ENCODE measurements around the gene MZT2B. TPM values are rescaled to one million over a fixed set of nuclear protein-coding genes. Genes with fewer than 3 reads are reported as not detected.
A peak's percentile ranks its signal among the peaks of the same experiment; 100 is the strongest.
"Not testable (repeated sequence)": the region's sequence is repeated elsewhere in the genome, so short reads cannot be mapped to it uniquely, and the experiment has no call there.

Gene MZT2B
- total and polyA plus RNA-seq, 9 of the 15 experiments (the other 6 are each of a cell fraction or from before 2014, with no cell fraction given) = 5.1 to 435 (median 102) TPM

GRCh38 chr2:130160838-130161705 lies 21.0 kb upstream of the MZT2B start:
- DNase-seq (ENCODE audit: extremely low read depth in 1 of 4, low spot score in 3 of 4) (peak; percentile 38 to 73 (median 58)), FAIRE-seq (peak; percentile 93), ATAC-seq (peak; percentile 92)
- H3K9me1 ChIP-seq (ENCODE audit: control insufficient read depth, insufficient read depth, low read length); H3K9me3 ChIP-seq (replicated peaks; ENCODE audit: control insufficient read depth, insufficient read depth, low read depth, low read length); CTCF ChIA-PET (ENCODE audit: low intra/inter-chr PET ratio); H2AFZ ChIP-seq (ENCODE audit: low read depth, low read length); in situ Hi-C loops (cut with MboI); H3K79me2 ChIP-seq (ENCODE audit: control insufficient read depth, insufficient read depth, low read length); H4K20me1 ChIP-seq (replicated peaks; ENCODE audit: control insufficient read depth, insufficient read depth, low read length); H3K27me3 ChIP-seq (ENCODE audit: control insufficient read depth in 2 of 2, insufficient read depth in 2 of 2, low read length in 2 of 2); intact Hi-C loops (cut with micrococcal nuclease); BruUV-seq (replicated peaks); H3K4me3 ChIP-seq; TF ChIP-seq MYC (CRISPR knock-in tag; IDR thresholded peaks at IDR 0.05; ENCODE audit: borderline replicate concordance, low read depth): not testable (repeated sequence)
- Histone ChIP-seq H3K36me3 (ENCODE audit: control insufficient read depth, insufficient read depth, low read length) (peaks cover 60% of the 10 kb centered on the region), H3K27ac (ENCODE audit: extremely low read depth, low read depth, low read length) (peak overlapping the region; percentile 49; the same call in 1 of the 3 replicates), H3K9ac (ENCODE audit: insufficient read depth in 1 of 2, low read depth in 2 of 2, low read length in 2 of 2) (peak overlapping the region; percentile 30 to 76; a peak in 3 of 4 replicates), H3K4me2 (ENCODE audit: insufficient read depth, low read length) (peak overlapping the region; percentile 18; the same call in 1 of the 2 replicates), H3K4me1 (replicated peaks in 1 of 2; ENCODE audit: control insufficient read depth in 2 of 2, insufficient read depth in 2 of 2, low read length in 2 of 2) (peaks cover 0 to 38% of the 10 kb centered on the region in 2 experiments; a peak in 3 of 5 replicates)
- POLR2A ChIA-PET = interaction anchor here (0.6 kb wide), 1 partner anchor 20 kb away, joined by 3 read pairs; the partner anchor contains the start of gene SMPD4
- WGBS (ENCODE audit: insufficient coverage, low coverage, missing lambda C conversion rate) = 17% methylated on average over 7 of the region's 25 CpGs
- peak; percentile 34 for TF ChIP-seq DACH1 (IDR thresholded peaks at IDR 0.05; ENCODE audit: partially characterized antibody)
- TF ChIP-seq MNT (conservative IDR thresholded peaks at IDR 0.05) = peak in 1 of 2 experiments; percentile 60; a peak in 2 of 4 replicates
- peak; percentile 69 for TF ChIP-seq ELF1 (tag; IDR thresholded peaks at IDR 0.05)
- peak; percentile 48; the same call in 1 of the 2 replicates for TF ChIP-seq GATAD2A (IDR thresholded peaks at IDR 0.05)
- TF ChIP-seq, protein P1, sequence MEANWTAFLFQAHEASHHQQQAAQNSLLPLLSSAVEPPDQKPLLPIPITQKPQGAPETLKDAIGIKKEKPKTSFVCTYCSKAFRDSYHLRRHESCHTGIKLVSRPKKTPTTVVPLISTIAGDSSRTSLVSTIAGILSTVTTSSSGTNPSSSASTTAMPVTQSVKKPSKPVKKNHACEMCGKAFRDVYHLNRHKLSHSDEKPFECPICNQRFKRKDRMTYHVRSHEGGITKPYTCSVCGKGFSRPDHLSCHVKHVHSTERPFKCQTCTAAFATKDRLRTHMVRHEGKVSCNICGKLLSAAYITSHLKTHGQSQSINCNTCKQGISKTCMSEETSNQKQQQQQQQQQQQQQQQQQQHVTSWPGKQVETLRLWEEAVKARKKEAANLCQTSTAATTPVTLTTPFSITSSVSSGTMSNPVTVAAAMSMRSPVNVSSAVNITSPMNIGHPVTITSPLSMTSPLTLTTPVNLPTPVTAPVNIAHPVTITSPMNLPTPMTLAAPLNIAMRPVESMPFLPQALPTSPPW (CRISPR knock-in tag; IDR thresholded peaks at IDR 0.05) = peak; percentile 45; the same call in 1 of the 2 replicates
- peak; percentile 70; the same call in 1 of the 2 replicates for TF ChIP-seq TFAP4 (CRISPR knock-in tag; IDR thresholded peaks at IDR 0.05; ENCODE audit: borderline replicate concordance)
- peak; percentile 19 for TF ChIP-seq POLR2B (IDR thresholded peaks at IDR 0.05; ENCODE audit: low read depth, partially characterized antibody)
- 0 out of 2 replicates have a peak, but pooled peaks have one; percentile 17 for TF ChIP-seq MYC (IDR thresholded peaks at IDR 0.05; ENCODE audit: low read depth, low read length)
- TF ChIP-seq ELF4 (CRISPR knock-in tag; IDR thresholded peaks at IDR 0.05) = peak; percentile 70; the same call in 1 of the 2 replicates
- TF ChIP-seq SMARCA4 (IDR thresholded peaks at IDR 0.05) = peak; percentile 51
- 0 out of 2 replicates have a peak, but pooled peaks have one; percentile 41 for TF ChIP-seq ARID1B (IDR thresholded peaks at IDR 0.05)
- TF ChIP-seq ZKSCAN1 (IDR thresholded peaks at IDR 0.05; ENCODE audit: low read depth, low read length) = 0 out of 2 replicates have a peak, but pooled peaks have one; percentile 14
- 0 out of 2 replicates have a peak, but pooled peaks have one; percentile 21 for TF ChIP-seq GABPA (tag; conservative IDR thresholded peaks at IDR 0.05; ENCODE audit: low read depth)
- TF ChIP-seq, protein P2, sequence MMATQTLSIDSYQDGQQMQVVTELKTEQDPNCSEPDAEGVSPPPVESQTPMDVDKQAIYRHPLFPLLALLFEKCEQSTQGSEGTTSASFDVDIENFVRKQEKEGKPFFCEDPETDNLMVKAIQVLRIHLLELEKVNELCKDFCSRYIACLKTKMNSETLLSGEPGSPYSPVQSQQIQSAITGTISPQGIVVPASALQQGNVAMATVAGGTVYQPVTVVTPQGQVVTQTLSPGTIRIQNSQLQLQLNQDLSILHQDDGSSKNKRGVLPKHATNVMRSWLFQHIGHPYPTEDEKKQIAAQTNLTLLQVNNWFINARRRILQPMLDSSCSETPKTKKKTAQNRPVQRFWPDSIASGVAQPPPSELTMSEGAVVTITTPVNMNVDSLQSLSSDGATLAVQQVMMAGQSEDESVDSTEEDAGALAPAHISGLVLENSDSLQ (IDR thresholded peaks at IDR 0.05) = peak; percentile 30

All from K562 (cell line).